Caco-2 (cell line): Measurements from ENCODE around the gene EN1. TPM values are rescaled to one million over a fixed set of nuclear protein-coding genes. Genes with fewer than 3 reads are reported as not detected.

Experiments
- BruUV-seq: library from RNA; stranded (reverse); fragments of 400-500 nt; replicated peaks from 2 replicates; lab custom pipeline; 2021; lab: Mats Ljungman, UMichigan
- CTCF ChIA-PET: fragments of 300-600 bp; sonication (Branson Sonifier 250); formaldehyde crosslinking; loops from one replicate; lab custom pipeline; 2022; ENCODE audit warnings: antibody characterized with exemption; lab: Charles Lee
- POLR2A ChIA-PET: fragments of 300-600 bp; sonication (Branson Sonifier 250); formaldehyde crosslinking; loops from one replicate; lab custom pipeline; 2022; ENCODE audit warnings: antibody characterized with exemption; lab: Charles Lee
- DNase-seq, 2 experiments: peaks; one replicate each; pipeline versions ENCODE4 v3.0.0 to v3.0.0-alpha.2; 2020 to 2022
- H3K27me3 ChIP-seq: replicated peaks from 2 replicates; pipeline ENCODE4 v1.6.0; 2011; ENCODE audit warnings: low read length; ENCODE audit not compliant: control insufficient read depth, insufficient read depth
- H3K36me3 ChIP-seq: 2 replicates; pipeline ENCODE4 v1.5.1; 2011; ENCODE audit warnings: low read length; ENCODE audit not compliant: control insufficient read depth, insufficient read depth
- H3K4me1 ChIP-seq: fragments of 250-450 bp; sonication (Bioruptor Pico); 2 replicates; pipeline ENCODE4 v1.5.1; 2020; ENCODE audit warnings: mild to moderate bottlenecking
- H3K4me3 ChIP-seq: 2 replicates; pipeline ENCODE4 v1.5.1; 2011; ENCODE audit warnings: low read depth, mild to moderate bottlenecking, control low read depth, low read length
- H3K9me3 ChIP-seq: fragments of 250-450 bp; sonication (Bioruptor Pico); 2 replicates; pipeline ENCODE4 v1.5.1; 2020; ENCODE audit warnings: mild to moderate bottlenecking, moderate library complexity
- H3K27ac Mint-ChIP-seq: one replicate; pipeline ENCODE4 v1.8.0; 2022; ENCODE audit warnings: mixed read lengths; ENCODE audit not compliant: unreplicated experiment
- H3K27me3 Mint-ChIP-seq: one replicate; pipeline ENCODE4 v1.8.0; 2022; ENCODE audit warnings: mixed read lengths; ENCODE audit not compliant: insufficient read depth, unreplicated experiment
- H3K36me3 Mint-ChIP-seq: one replicate; pipeline ENCODE4 v1.8.0; 2022; ENCODE audit warnings: mild to moderate bottlenecking, mixed read lengths; ENCODE audit not compliant: insufficient read depth, unreplicated experiment
- H3K4me1 Mint-ChIP-seq: one replicate; pipeline ENCODE4 v1.8.0; 2022; ENCODE audit warnings: low read depth, mixed read lengths; ENCODE audit not compliant: unreplicated experiment
- H3K4me3 Mint-ChIP-seq: one replicate; pipeline ENCODE4 v1.8.0; 2022; ENCODE audit warnings: mild to moderate bottlenecking, moderate library complexity, mixed read lengths; ENCODE audit not compliant: unreplicated experiment
- H3K9me3 Mint-ChIP-seq: one replicate; pipeline ENCODE4 v1.8.0; 2022; ENCODE audit warnings: mixed read lengths; ENCODE audit not compliant: unreplicated experiment
- CTCF ChIP-seq, 2 experiments: fragments of 200-600 bp in 1 of 2; IDR thresholded peaks; 1 replicate in 1 of 2; 2 replicates in 1 of 2; pipeline versions ENCODE4 v1.5.1 to v1.8.0; 2011 to 2022; ENCODE audit warnings: antibody characterized with exemption in 1 of 2, control low read depth in 1 of 2, inconsistent platforms in 1 of 2, low read depth in 1 of 2, low read length in 1 of 2, mild to moderate bottlenecking in 1 of 2, moderate library complexity in 1 of 2; ENCODE audit not compliant: insufficient read depth in 1 of 2, severe bottlenecking in 1 of 2, unreplicated experiment in 1 of 2
- intact Hi-C: fragments of 100-400 bp; cut with micrococcal nuclease; formaldehyde crosslinking; loops from one replicate; pipeline ENCODE4 v1.10.0; 2022; ENCODE audit not compliant: unreplicated experiment
- total RNA-seq: library from RNA; stranded (reverse); gene quantifications from 2 replicates; pipeline ENCODE4 v1.2.3, GENCODE V29; 2022

Gene EN1
- total RNA-seq, 1 experiment from 2014 or later: 0.16 TPM

DNA sequence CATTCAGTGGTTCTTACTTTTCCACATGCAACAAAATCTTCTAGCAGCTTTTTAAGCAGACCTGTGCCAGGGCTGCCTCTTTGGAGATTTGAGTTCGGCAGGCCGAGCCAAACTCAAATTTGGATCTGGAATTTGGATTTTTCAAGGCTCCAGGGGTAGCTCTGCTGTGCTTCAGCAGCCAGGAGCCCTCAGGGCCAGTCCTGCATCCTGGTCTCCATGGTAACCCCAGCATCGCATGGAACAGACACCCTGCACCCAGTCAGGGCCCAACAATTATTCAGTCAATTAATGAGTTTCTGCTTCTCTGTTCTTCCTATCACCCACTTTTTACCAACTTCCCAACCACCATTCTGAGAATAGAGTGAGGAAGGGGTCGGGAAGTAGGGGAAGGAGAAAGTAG is 30.0 kb downstream of the EN1 start:
- no peaks in the 10 kb centered on the region for H3K4me1 ChIP-seq
- Mint-ChIP-seq H3K4me1 (no peaks in the 10 kb centered on the region), H3K9me3 (no peaks in the 10 kb centered on the region), H3K36me3 (no peaks in the 10 kb centered on the region), H3K4me3 (no peak overlapping the region), H3K27ac (no peak overlapping the region), H3K27me3 (peaks cover 46% of the 10 kb centered on the region)
- no peaks in the 10 kb centered on the region for H3K9me3 ChIP-seq
- TF ChIP-seq CTCF (IDR thresholded peaks at IDR 0.05; ENCODE audit: insufficient read depth in 1 of 2, low read depth in 1 of 2, low read length in 1 of 2, severe bottlenecking in 1 of 2, unreplicated experiment in 1 of 2): no peak
- peaks cover 3% of the 10 kb centered on the region for H3K27me3 ChIP-seq
- intact Hi-C loops: no loop called here
- DNase-seq: no peak
- H3K36me3 ChIP-seq: no peaks in the 10 kb centered on the region
- ChIA-PET CTCF (no interaction called here), POLR2A (no interaction called here)
- H3K4me3 ChIP-seq: no peak overlapping the region
- BruUV-seq: no TSS peak

- DNase-seq: no peak
- intact Hi-C loops: no loop called here
- H3K9me3 ChIP-seq: no peaks in the 10 kb centered on the region
- Mint-ChIP-seq H3K36me3 (no peaks in the 10 kb centered on the region), H3K4me3 (no peak overlapping the region), H3K4me1 (no peaks in the 10 kb centered on the region), H3K27ac (no peak overlapping the region), H3K27me3 (peaks cover 42% of the 10 kb centered on the region), H3K9me3 (no peaks in the 10 kb centered on the region)
- H3K4me1 ChIP-seq: no peaks in the 10 kb centered on the region
- H3K4me3 ChIP-seq: no peak overlapping the region
- no peaks in the 10 kb centered on the region for H3K36me3 ChIP-seq
- BruUV-seq: no TSS peak
- CTCF ChIA-PET: no interaction called here
- peaks cover 3% of the 10 kb centered on the region for H3K27me3 ChIP-seq
- POLR2A ChIA-PET: no interaction called here
- no peak for TF ChIP-seq CTCF (IDR thresholded peaks at IDR 0.05; ENCODE audit: insufficient read depth in 1 of 2, low read depth in 1 of 2, low read length in 1 of 2, severe bottlenecking in 1 of 2, unreplicated experiment in 1 of 2)
These were observed 30.8 kb downstream of the EN1 start for GRCh38 chr2:118816669-118817068.

DNA sequence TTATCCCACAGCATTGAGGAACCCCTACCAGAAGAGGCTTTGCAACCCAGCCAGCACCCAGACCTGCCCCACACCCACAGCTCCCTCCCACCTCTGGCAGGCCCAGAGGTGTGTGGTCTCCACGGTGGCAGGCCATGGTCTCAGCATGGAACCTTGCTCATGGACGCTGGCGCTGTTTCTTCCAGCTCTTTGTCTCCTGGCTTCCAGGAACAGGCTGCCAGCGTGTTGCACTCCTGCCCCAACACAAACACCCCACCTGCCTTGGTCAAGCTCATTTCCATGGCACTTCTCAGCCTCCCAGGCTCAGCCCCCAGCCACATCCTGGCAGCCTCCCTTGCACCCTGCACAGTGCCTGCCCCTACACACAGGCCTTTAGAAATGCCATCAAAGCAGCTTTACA is 31.7 kb downstream of the EN1 start:
- no TSS peak for BruUV-seq
- peaks cover 3% of the 10 kb centered on the region for H3K27me3 ChIP-seq
- H3K27me3 Mint-ChIP-seq: peaks cover 41% of the 10 kb centered on the region
- H3K9me3 ChIP-seq: no peaks in the 10 kb centered on the region
- DNase-seq: no peak
- CTCF ChIA-PET: no interaction called here
- no peaks in the 10 kb centered on the region for H3K4me1 ChIP-seq
- no peaks in the 10 kb centered on the region for H3K4me1 Mint-ChIP-seq
- intact Hi-C loops: no loop called here
- POLR2A ChIA-PET: no interaction called here
- no peaks in the 10 kb centered on the region for H3K9me3 Mint-ChIP-seq
- H3K36me3 Mint-ChIP-seq: no peaks in the 10 kb centered on the region
- no peak overlapping the region for H3K27ac Mint-ChIP-seq
- TF ChIP-seq CTCF (IDR thresholded peaks at IDR 0.05; ENCODE audit: insufficient read depth in 1 of 2, low read depth in 1 of 2, low read length in 1 of 2, severe bottlenecking in 1 of 2, unreplicated experiment in 1 of 2): no peak
- no peak overlapping the region for H3K4me3 Mint-ChIP-seq
- no peak overlapping the region for H3K4me3 ChIP-seq
- no peaks in the 10 kb centered on the region for H3K36me3 ChIP-seq
